ACHN (cell line): ENCODE data around the gene DYRK2.

Experiments used
- DNase-seq: peaks from one replicate; pipeline ENCODE4 v3.0.0-alpha.2; 2015
- in situ Hi-C: cut with HindIII; loops from 2 replicates; pipeline ENCODE4 v1.10.0; 2017; ENCODE audit warnings: low sequenced_read_pairs, low pct_ligation_motif_present, low pct_unique_long_range_greater_than_20kb

Gene DYRK2

GRCh38 chr12:67638694-67639093 is 9.9 kb upstream of the DYRK2 start:
- in situ Hi-C loops: no loop called here
- no peak for DNase-seq

DNA sequence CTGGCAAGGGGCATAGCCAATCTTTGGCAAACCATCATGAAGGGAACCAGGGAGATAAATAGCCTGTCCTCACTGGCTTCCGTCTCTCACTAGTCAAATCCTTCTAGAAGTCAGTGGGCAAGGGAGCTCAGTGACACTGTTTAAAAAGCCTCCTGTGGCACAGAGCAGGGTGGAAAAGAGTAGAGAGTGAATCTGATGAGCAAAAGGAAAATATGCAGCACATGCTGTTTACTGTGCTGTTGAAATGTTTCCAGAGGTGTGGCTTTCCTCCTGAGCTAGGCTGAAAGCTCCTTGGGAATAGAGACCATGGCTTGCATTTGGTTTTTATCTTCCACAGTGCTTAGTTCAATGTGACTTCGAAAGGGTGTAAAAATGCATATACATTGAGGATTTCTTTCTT is 7.7 kb upstream of the DYRK2 start:
- no peak for DNase-seq
- in situ Hi-C loops: no loop called here

- in situ Hi-C loops: no loop called here
- no peak for DNase-seq
Observed at GRCh38 chr12:67645126-67645525, 3.4 kb upstream of the DYRK2 start.

GRCh38 chr12:67645601-67646000 is 2.9 kb upstream of the DYRK2 start:
- in situ Hi-C loops: no loop called here
- DNase-seq: no peak

GRCh38 chr12:67646775-67647174 is 1.8 kb upstream of the DYRK2 start:
- in situ Hi-C loops: no loop called here
- DNase-seq: no peak

DNA sequence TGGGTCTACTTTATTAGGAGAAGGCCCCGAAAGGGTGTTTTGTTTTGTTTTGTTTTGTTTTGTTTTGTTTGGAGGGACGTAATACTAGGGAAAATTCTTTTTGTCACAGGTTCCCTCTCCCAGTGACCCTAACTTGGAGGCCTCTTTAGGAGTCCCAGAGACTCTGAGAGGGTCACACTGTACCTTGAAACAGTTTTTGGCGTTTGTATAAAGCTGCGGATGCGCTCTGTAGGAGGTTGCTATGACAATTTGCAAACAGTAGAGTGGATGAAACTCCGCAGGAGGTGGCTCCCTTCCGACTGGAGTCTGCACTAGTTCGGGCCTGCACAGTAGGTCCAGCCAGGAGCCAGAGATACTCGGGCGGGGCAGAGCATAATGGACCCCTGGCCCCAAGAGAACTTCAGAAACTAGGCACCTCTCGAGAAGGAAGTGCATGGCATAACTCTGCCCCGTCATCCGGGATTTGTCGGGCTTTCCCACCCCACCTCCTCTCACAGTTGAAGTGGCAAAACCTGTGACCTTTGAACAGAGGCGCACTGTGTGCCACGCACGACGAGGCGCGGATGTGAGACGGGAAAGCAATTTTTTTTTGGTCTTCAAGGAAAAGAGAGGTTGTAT is 1.3 kb upstream of the DYRK2 start:
- in situ Hi-C loops: no loop called here
- DNase-seq: peak; percentile 78

GRCh38 chr12:67647799-67648520 is 585 bp upstream of the DYRK2 start:
- DNase-seq: peak; percentile 96

GRCh38 chr12:67649261-67649569 is 670 bp downstream of the DYRK2 start:
- in situ Hi-C loops: no loop called here
- no peak for DNase-seq

More at GRCh38 chr12:67647799-67648520, 585 bp upstream of the DYRK2 start:
- in situ Hi-C loops: no loop called here

DNA sequence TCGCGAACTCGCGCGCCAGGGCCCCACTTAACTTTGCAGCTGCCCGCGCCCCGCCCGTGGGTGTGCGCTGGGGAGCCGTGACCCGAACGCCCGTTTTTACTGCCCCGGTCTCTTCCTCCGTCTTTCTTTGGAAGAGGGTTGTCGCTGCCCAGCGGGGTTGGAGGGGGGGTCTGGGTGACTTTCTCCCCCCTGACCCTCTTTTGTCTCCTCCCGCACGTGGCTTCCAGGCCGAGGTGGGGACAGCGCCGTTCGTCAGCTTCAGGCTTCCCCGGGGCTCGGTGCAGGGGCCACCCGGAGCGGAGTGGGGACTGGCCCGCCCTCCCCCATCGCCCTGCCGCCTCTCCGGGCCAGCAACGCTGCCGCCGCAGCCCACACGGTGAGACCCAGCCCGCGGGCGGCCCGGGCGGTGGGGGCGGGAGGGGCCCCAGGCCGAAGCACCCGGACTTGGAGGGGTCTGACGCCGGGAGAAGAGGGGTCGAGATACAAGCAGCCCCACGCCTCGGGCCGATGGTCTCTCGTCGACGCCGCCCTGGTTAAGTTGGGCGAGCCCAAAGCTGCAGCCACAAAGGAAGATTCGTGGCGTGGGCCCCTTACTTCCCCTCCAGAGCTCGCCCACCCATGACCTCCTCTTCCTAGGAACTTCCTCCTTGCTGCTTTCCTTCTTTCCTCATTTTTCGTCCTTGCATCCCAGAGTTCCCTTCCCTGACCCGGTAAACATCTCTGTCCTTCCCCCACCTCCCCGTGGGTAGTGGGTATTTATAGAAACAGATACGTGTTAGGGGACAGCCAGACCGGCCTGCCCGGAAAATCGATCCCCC is 1.2 kb downstream of the DYRK2 start:
- in situ Hi-C loops: no loop called here
- peak; percentile 32 for DNase-seq

DNA sequence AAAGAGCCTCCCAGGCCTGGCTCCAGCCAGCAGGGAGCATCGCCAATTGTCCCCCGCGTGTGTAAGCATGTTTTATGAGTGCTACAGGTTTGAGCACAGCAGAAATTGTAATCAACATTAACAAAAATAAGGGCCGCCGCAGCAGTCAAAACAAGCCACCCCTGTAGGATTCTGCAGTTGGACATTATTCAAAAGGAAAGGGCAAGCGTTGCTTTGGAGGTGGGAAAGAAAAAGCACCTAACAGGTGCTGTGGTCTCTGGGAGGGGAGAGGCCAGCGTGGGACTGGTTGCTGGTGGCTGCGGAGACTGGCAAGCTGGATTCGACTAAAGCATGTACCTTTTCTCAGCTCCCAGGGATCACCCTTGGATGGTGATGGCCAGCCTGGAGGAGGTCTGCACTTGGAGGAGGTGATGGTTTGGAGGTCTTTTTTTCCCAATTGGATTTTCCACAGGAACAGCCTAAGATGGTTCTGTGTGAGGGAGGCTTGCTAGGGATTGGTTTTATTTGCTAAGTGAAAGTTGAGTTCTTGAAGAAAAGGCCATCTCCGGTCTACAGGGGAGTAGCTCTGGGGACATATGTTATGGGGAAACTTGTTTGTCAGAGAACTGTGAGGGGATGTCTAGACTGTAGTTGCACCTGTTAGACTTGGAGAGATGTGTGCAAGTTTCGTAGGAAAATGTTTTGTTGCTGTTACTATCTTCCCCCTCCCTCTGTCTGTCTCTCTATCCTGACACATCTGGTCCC is 2.0 kb downstream of the DYRK2 start:
- in situ Hi-C loops: no loop called here
- peak; percentile 17 for DNase-seq

DNA sequence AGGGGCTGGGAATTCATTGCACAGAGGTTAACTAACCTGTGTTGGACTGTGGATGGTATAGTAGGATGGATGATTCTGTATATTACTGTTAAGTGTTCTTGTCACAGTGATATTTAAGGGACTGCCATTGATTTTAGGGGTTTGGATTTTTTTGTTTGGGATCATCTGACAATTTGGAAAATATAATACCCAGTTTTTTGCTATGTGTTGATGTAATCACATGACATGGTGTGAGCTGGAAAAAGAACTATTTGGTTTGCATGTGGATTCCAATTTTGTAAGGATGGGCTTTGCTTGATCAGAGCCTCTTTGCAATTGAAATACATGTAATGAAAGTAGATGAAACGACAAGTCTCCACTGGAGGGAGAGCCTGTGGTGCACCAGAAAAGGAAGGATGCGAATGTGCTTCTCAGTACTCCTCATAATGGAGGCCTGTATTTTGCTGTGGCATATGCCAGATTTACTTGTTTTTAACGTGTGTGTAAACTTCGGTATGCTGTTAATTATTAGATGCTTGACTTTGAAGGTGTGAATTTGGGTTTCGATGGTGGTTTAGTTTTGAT is 2.7 kb downstream of the DYRK2 start:
- in situ Hi-C loops: no loop called here

DNA sequence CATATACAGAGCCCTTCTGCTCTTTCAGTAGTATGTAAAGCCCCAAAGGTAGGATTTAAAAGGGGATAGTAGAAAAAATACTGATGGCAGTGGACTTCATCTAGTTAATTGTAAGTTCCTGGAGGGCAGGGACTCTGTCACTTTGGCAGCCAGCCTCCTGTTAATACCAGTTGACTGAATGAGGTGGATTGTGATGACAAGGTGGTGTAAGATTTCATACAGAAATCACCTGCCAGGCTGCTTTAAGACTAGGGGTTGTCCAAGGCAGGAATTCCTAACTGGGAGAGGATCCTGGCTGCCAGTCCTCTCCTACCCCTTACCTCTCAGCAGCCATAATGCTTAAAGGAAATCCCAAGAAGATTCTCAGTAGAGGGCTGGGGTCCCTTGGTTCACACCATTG is 7.3 kb downstream of the DYRK2 start:
- in situ Hi-C loops: no loop called here
- no peak for DNase-seq

More for the DNA sequence above, 2.7 kb downstream of the DYRK2 start:
- peak; percentile 66 for DNase-seq

DNA sequence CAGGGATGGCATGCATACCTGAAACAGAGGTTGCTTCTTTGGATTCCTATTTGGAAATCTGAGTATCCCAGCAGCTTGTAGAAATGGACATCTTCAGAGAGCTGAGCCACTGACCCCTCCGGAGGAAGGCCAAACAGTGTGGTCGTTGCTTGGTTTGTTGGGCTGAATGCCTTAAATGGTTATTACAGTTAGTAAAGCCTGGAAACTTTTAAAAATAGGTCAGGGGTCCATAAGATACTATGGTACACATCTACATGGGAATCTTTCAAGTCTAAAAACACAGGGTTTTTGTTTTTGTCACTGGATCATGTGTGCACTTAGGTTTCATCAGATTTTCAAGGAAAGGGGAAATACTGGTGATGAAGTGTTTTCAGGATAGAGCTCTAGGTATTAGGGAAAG is 7.7 kb downstream of the DYRK2 start:
- DNase-seq: no peak
- in situ Hi-C loops: no loop called here

DNA sequence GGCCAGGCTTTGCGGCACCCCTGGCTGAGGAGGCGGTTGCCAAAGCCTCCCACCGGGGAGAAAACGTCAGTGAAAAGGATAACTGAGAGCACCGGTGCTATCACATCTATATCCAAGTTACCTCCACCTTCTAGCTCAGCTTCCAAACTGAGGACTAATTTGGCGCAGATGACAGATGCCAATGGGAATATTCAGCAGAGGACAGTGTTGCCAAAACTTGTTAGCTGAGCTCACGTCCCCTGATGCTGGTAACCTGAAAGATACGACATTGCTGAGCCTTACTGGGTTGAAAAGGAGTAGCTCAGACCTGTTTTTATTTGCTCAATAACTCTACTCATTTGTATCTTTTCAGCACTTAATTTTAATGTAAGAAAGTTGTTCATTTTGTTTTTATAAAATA is 9.9 kb downstream of the DYRK2 start:
- in situ Hi-C loops: no loop called here
- DNase-seq: no peak

GRCh38 chr12:67659292-67659691 is 10.7 kb downstream of the DYRK2 start:
- in situ Hi-C loops: no loop called here
- DNase-seq: no peak

DNA sequence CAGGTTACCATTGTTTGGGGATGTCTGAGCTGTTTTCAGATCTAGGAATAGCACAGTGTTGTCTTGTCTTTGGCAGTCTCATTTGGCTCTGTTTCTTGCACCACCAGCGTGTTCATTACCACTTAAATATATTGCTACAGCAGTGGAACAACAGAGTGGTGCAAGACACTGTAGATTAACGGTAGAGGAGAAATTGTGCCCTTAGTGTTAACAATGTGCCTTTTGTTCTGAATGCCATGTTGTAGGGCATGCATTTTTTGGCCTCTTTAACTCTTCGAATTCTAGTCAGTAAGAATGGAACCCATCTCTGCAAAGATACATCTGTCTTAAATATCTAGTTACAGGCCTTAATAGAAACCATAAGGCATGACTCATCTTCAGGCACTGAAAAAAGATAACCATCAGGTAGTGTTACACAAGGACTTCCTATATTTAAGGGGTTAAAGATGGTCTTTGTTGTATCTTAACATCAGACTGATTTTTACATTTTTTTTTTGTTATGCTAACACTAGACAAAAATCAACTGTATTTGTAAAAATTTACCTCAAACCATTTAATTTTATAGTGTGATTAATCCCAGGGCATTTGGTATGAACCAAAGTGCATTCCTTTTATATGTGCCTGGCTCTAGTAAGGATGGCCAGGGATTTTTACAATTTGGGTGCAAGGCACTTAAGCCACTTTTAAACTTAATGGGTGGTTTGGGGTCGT is 12.9 kb downstream of the DYRK2 start:
- DNase-seq: no peak
- in situ Hi-C loops: no loop called here

DNA sequence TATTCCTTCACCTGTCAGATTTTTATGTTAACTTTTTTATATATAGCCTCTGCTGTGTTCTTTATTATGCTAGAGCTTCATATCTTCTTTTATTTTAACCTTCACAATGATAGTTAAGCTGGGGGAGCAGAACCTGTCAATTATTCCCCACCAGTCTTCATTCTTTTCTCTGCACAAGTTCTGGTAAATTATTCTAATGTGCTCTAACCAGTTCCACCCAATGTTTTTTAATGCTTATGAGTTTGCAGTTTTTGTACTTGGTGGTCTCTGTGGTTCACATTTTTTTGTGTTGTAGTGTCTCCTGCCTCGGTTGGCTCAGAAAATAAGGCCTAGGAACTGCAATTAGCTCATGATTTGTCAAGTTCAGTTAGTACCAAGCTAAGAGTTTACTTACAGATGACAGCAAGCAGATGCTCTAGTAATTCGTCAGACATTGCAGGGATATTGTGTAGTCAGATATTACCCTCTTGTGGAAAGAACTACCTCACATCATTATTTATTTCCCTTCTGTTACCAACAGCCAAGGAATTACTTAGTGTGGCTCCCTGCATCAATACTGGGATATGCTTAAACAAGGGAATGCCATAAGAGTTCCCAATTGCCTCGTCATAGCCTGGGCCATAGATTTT is 14.5 kb downstream of the DYRK2 start:
- in situ Hi-C loops: no loop called here
- no peak for DNase-seq

GRCh38 chr12:67664171-67664570 is 15.6 kb downstream of the DYRK2 start:
- in situ Hi-C loops: no loop called here
- DNase-seq: no peak
